MV-4-11 (cell line): ENCODE data around the gene RBM26.
"Not testable (repeated sequence)": the region's sequence is repeated elsewhere in the genome, so short reads cannot be mapped to it uniquely, and the experiment has no call there.

Experiments used
- DNase-seq: peaks from one replicate; lab custom pipeline; 2025; lab: John Stamatoyannopoulos, UW

RBM26 gene

DNA sequence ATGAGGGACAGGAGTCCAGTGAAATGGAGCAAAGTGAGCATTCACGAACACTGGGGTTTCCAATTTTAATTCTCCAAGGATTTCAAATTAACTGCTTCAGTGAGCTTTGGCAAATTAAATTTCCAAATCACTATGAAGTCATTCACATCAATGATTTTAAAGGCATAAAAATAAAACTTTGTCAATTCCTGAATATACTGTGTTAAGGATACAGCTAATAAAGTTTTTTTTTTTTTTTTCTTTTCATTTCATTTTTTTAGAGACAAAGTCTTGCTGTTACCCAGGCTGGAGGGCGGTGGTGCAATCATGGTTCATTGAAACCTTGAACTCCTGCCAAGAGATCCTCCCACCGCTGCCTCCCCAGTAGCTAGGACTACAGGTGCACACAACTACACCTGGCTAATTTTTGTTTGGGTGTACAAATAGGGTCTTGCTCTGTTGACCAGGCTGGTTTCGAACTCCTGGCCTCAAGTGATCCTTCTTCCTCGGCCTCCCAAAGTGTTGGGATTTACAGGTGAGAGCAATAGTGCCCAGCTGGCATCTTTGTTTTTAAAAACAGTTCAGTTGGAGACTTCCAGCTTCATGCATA, 21.9 kb downstream of the RBM26 start:
- DNase-seq, result no peak

DNA sequence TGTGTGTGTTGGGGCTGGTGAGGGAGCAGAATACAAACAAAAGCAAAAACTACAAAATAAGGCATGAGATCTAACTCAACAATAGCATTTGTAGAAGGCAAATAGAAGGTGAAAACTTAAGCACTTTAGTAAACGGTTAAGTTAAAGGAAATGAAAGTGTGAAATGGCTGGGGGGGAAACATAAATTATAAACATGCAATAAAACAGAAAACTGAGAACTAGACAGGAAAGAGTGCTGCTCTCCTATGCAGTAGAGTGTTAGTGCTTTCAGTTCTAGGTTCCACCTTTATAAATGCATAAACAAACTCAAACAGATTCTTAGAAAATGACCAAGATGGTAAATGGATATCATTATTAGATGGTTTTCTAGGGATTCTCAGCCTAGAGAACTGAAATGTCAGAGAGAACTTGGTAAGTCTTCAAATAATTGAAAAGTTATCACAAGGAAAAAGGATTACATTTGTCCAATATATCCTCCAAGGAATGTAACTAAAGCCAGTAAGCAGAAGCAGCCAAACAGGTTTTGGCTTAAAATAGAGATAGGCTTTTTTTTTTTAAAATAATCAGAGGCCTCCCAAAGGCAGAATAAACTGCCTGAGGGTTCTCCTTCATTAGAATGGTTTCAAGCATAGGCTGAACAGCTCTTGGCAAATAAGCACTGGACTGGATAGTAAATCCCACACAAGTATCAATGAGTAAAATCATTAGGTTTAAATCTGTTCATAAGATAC, 23.3 kb downstream of the RBM26 start:
- peak; percentile 48 for DNase-seq

DNA sequence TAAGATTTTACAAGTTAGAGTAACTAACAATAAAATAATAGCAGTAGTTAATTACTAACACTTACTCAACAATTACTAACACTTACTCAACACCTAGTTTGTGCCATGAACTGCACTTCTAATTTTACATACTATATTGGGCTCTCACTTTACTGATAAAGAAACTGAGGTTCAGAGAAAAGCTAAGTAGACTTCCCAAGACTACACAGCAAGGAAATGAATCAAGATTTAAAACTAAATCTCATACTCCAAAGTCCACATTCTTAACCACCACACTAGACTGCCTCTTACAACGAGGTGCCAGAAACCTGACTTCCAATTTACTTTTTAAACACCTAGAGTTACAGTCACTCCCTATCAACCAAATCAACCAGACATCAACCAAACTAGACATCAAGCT, 25.1 kb downstream of the RBM26 start:
- no peak for DNase-seq

DNA sequence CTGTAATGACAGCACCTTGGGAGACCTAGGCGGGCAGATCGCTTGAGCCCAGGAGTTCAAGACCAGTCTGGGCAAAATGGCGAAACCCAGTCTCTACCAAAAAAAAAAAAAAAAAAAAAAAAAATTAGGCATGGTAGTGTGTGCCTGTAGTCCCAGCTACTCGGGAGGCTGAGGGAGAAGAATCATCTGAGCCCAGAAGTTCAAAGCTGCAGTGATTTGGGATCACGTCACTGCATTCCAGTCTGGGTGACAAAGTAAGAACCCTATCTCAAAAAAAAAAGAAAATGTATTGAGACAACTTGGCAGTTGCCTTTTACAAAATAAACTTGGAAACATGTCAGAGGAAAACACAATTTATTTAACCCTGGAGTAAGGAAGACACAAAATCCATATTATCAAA, 26.8 kb downstream of the RBM26 start:
- DNase-seq, result no peak

DNA sequence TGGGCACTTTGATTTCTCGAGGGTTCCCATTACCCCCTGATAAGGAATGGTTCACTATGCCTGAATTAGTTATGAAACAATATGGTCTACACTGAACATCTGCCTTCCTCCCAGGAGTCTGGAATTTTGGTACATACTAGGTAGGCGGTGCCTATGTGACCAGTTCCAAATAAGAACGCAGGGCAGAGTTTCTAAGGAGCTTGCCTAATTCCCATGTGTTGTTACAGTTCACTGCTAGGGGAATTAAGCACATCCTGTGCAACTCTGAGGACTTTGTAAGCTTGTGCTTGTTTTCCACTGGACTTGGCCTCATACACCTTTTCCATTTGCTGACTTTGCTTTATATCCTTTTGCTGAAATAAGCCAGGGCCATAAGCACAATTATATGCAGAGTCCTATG, 29.2 kb downstream of the RBM26 start:
- DNase-seq, result no peak

DNA sequence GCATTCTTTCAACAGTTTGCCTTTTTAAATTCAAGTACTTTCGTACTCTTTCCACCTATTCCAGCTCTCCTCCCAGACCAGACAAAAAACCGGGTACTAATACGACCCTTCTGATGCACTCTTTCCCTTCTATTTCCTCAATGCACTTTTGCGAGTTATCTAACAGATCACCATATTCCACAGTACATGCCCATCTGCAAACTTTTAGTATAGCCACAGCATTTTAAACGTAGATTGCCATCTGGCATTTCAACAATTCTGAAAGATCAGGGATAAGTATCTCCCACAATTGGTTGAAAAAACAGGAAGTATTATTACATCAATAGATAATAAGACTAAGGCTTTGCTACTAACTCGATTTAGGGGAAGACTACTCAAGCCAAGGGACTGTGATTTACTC, 31.5 kb downstream of the RBM26 start:
- DNase-seq, result peak; percentile 11

DNA sequence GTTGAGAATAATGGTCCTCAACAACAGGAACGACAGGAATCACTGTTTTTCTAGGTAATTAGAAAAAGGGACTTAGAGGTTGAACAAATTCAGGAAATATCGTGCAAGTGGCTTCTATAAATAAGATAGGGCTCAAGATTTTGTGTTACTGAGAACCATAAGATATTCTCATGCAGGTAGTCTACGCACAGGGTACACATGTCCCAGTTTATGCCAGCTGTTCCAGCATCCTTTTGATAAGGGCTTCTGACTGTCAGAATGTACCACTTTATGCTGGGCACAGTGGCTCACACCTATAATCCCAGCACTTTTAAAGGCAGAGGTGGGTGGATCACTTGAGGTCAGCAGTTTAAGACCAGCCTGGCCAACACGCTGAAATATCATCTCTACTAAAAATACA, 32.1 kb downstream of the RBM26 start:
- no peak for DNase-seq

DNA sequence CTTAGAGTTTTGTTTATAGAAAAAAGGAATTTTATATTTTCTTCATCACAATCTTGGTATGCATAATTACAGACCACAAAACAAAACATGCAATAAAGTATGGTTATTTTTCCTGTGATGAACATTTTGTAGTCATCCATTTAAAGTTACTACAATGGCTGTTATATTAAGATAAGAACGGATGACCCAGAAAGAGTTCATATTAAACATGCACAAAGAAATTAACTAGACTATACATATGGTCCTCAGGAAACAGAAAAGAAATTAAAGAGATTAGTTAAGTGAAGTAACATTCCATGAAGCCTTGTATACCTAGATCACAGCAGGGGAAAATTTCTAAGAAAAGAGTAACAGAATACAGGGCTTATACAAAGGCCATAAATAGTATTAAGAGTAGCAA, 36.8 kb downstream of the RBM26 start:
- no peak for DNase-seq

DNA sequence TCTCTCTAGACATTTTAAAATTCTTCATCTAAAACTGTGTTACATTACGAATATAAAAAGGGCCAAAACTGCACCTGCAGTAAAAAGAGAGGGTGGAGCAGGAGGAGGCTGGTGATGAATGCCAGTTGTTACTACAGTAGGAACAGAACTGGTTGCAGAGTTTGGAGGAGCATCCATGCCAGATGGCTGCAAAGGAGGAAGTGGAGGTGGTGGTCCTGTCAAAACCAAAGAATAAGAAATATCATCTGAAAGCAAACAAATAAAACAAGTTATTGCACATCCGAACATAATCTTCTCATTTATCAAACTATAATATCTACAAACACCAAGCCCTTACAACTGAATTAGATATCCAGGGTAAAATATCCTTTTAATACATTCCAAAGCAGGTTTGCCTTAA, 40.1 kb downstream of the RBM26 start:
- DNase-seq, result peak; percentile 6

DNA sequence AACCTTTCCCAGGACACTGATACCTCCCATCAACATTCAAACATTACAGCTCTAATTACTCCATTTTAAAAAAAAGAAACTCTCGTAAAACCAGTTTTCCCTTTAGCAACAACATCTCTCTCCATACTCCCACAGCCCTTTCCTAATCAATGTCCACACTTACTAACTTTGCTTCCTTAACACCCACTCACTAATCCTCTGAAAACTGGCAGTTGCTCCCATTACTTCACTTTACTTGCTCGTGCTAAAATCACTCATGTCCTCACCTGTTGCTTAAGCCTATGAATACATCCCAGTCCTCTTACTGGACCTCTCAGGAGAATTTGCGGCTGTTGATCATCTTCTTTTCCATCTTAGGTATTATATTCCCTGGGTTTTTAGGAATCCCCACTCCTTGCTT, 44.8 kb downstream of the RBM26 start:
- DNase-seq, result no peak

DNA sequence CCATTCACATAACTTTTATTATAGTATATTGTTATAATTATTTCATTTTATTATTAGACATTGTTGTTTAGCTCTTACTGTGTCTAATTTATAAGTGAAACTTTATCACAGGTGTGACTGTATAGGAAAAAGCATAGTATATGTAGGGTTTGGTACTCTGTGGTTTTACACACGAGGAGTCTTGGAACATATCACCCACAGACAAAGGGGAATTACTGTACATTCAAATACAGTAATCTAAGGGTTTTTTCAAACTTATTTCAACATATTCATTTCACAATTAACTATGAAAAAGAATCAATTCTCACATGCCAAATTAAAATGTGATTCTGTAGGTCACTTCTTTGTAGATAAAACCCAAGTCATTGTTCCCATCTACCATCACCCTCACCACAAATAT, 46.0 kb downstream of the RBM26 start:
- DNase-seq, result no peak

DNA sequence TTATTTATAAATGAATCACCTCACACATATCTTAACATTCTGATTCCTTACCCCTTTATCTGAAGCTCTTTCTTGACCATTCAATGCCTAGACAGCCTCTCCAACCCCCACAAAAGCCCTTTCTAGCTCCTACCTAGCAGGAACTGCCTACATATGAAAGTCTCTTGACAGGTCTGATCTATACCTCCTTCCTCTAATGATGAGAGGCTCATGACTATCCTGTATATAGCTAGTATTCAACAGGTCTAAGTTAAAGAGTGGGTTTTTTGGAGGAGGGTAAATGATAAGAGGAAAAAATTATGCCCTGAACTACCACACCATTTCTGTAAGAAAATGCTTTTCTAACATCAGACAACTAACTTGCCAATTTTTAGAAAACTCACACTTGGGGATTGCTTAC, 47.0 kb downstream of the RBM26 start:
- no peak for DNase-seq

DNA sequence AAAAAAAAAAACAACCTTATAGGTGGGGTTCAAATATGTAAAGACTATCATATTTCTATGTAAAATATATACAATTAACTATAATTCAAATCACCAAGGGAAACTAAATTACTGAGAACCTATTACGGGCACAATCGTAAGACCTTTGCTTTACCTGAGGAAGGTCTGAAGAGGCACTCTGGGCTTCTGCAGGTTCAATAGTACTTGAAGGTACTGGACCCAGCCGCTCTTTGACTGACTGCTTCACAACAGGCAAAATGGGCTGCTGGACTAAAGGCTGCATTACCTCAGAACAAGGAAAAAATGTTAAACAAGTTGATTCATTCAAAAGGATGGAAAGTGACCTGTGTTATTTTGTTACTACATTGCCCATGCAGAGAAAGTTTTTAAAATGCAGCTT, 51.8 kb downstream of the RBM26 start:
- DNase-seq, result no peak

DNA sequence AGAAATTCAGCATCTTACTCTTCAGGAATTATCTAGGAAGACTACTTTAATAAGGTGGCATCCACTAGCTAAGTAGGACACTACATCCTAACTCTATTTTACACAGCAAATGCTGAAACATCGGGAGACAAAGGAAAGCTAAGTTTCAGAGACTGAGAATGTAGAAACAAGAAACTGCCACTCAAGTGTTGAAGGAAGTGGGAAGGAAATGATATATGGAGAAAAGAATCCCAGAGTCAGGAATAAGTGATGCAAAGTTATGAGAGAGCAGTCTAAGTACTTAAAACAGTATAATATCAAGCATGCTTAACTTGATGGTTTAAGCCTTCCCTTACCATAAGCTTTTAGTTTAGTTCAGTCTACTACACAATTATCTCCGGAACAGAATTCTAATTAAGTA, 52.4 kb downstream of the RBM26 start:
- DNase-seq, result no peak

DNA sequence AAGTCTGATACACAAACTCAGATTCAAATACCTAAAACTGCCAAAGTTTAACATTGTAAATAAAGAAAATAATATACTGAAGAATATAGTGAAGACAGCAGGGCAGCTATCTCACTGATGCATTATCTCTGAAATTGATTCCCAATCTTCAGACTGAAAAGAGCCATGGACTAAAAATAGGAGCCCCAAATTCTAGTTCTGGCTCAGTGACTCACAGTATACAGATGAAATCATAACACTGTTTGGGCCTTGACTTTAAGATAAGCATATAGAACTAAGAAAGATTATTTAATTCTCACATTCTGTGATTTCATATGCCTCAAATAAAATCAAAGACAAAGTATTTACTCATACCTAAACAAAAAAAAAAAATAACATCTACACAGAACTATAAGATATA, 53.9 kb downstream of the RBM26 start:
- DNase-seq, result no peak

DNA sequence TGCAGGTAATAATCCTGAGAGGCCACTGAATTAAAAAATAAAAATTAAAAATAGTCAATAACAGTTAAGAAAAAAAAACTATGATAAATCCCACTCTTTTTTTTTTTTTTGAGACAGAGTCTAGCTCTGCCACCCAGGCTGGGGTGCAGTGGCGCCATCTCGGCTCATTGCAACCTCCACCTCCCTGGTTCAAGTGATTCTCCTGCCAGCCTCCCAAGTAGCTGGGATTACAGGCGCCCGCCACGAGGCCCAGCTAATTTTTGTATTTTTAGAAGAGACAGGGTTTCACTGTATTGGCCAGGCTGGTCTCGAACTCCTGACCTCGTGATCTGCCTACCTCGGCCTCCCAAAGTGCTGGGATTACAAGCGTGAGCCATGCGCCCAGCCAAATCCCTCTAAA, 56.4 kb downstream of the RBM26 start:
- not testable (repeated sequence) for DNase-seq

DNA sequence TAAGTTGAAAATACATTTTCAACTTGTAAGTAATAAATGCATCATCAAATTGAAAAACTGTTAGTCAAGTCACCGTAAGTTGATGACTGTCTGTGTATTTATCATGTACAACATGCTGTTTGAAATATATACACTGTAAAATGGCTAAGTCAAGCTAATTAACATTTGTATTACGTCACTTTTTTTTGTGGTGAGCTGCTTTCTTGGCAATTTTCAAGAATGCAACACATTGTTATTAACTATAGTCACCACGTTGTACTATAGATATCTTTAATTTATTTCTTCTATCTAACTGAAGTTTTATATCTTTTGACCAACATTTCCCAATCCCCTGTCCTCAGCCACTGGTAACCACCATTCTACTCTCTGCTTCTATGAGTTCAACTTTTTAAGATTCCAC, 57.0 kb downstream of the RBM26 start:
- DNase-seq, result peak; percentile 17

DNA sequence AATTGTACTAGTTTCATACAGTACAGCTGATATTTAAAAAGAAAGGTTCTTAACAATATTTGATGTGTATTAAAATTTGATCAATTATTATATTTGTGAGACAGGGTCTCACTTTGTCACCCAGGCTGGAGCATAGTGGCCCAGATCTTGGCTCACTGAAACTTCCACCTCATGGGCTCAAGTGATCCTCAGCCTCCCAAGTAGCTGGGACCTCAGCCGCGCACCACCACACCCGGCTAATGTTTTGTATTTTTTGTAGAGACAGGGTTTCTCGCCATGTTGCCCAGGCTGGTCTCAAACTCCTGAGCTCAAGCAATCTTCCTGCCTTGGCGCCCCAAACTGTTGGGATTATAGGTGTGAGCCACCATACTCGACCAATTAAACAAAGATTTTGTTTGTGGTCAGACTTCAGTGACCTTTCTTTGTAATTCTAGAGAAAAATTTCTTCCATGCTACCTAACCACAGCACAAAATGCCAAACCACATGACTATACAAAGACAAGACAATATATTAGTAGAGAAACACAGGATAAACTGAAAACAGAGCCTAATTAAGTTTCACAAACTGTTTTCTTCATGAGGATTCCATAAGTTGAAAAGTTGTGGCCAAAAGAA, 59.6 kb downstream of the RBM26 start:
- no peak for DNase-seq

DNA sequence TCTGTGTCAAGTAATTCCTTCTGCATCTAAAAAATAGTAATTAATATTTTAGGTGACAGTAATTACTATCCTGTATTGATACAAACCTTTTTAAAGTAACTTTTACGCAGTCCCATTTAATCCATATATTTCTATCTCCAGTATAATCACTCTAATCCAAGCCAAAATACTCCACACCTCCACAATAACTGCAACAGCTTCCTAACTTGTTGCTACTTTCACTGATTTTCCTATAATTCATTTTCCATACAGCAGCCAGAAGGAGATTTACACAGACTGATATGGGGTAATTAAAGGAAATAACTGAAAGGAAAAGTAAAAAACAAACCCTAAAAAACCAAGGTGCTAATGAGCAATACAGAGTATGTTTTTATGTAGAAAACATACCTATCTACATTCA, 64.9 kb downstream of the RBM26 start:
- DNase-seq, result no peak

DNA sequence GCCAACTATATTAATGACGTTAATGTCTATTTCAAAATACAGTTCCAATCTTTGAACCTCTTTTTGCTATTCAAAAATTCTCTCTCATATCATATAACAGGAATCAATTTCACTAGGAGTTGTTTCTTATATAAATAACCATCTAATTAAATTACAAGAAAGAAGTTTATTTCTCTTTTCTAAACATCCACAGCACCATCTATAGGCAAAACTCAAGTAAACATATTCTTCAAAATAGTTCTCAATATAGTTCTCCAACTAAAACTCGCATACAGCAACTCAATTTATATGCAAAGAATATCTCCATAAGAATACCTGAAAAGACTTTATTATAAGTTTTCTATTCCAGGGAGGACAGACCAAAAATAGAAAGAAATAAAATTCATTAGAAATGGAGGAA, 65.6 kb downstream of the RBM26 start:
- no peak for DNase-seq

DNA sequence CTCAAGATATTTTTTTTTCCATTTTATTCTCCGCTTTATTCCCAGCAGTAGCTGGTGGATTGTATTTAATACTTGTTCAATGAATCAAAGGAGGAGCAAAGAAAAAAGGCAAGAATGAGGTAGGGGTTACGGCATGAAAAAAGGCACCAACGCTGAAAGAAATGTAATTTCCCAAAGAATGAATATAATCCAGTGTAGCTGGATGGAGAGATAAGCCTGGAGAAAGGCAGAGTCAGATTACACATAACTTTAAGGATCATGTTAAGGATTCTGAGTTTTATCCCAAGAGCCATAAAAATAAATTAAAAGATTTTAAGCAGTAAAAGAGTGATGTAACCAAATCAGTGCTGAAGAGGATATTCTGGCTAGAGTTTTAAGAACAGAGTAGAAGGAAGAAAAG, 67.7 kb downstream of the RBM26 start:
- no peak for DNase-seq

DNA sequence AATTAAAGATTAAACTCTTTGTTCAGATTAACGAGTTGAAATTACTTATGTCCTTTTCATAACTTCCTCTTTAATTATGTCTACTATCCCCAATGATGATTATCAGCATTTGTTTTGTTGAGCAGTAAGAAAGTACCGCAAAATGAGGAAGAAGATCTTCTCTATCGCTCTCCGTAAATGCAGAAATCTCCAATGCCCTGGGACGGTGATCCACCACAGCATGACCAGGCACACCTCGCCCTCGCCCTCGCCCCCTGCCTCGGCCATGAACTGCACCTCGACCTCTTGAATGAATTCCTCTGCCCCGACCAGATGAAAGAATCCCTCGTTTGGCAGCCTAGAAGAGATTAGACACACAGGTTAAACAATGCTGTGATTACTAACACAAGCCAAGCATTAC, 69.1 kb downstream of the RBM26 start:
- peak; percentile 27 for DNase-seq

DNA sequence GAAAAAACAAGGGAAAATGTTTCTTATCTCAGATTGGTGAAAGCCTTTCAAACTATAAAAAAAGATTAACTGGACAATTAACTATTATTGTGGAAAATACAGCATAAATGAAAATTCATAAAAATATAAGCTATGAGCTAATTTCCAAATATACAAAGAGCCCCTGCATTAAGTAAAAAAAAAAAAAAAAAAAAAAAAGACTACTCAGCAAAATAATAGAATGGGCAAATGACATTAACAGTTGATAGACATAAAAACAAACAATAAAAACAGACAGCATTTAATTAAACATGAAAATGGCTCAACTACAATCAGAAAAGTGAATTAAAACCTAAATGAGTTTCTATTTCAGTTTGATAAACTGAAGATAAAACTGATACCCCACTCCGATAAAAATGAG, 77.5 kb downstream of the RBM26 start:
- DNase-seq, result no peak

DNA sequence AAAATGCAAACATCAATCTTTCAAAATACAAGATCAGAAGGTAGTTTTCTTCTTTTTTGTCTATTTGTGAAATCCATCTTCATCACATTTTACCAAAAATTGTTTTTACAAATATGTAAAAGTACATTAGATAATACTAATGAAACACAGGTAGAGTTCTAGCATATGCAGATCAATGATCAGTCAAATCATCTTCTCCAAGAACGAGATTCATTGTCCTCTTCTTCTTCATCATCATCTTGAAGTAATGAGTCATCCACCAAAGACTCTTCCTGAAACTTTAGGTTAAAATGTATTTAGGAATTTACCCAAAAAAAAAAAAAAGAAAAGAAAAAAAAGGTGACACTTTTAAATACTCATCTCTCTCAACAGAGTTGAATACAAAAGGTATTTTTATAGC, 85.6 kb downstream of the RBM26 start:
- no peak for DNase-seq
